Endothelial cell of umbilical vein (primary cell): ENCODE measurements around the gene ZNF462. TPM values are rescaled to one million over a fixed set of nuclear protein-coding genes. Genes with fewer than 3 reads are reported as not detected.

Experiments used
- BruUV-seq: library from RNA; stranded (reverse); fragments of 400-500 nt; replicated peaks from 2 replicates; lab custom pipeline; 2021; lab: Mats Ljungman, UMichigan
- CTCF ChIA-PET: fragments of 300-600, 350-600 bp; sonication (Branson Sonifier 250); formaldehyde crosslinking; loops from one replicate; lab custom pipeline; 2021; ENCODE audit warnings: antibody characterized with exemption, inconsistent platforms; lab: Charles Lee
- POLR2A ChIA-PET: fragments of 300-600, 350-600 bp; sonication (Branson Sonifier 250); formaldehyde crosslinking; loops from one replicate; lab custom pipeline; 2021; ENCODE audit warnings: antibody characterized with exemption, inconsistent platforms; lab: Charles Lee
- DNase-seq: peaks from one replicate; pipeline ENCODE4 v3.0.0-alpha.2; 2011; ENCODE audit warnings: low read depth, low spot score
- FAIRE-seq: peaks from 2 replicates; lab custom pipeline; 2011; peaks lifted over from hg19 to GRCh38; lab: Jason Lieb, UNC
- H2AFZ ChIP-seq: 2 replicates; pipeline ENCODE4 v1.6.0; 2012; ENCODE audit warnings: low read depth, low read length, control low read depth, inconsistent platforms
- H3K27ac ChIP-seq: 2 replicates; pipeline ENCODE4 v1.5.1; 2011; ENCODE audit warnings: low read depth, mild to moderate bottlenecking, control low read depth, low read length, moderate library complexity; ENCODE audit not compliant: insufficient read depth
- H3K27me3 ChIP-seq, 2 experiments: 2 replicates each; pipeline versions ENCODE4 v1.6.0 to v1.6.1; 2011; ENCODE audit warnings: low read length in 2 of 2, mixed read lengths in 1 of 2; ENCODE audit not compliant: control insufficient read depth in 2 of 2, insufficient read depth in 2 of 2
- H3K36me3 ChIP-seq, 2 experiments: 2 replicates in 1 of 2; 3 replicates in 1 of 2; pipeline ENCODE4 v1.5.1; 2011; ENCODE audit warnings: low read length in 2 of 2, mild to moderate bottlenecking in 1 of 2, moderate library complexity in 1 of 2; ENCODE audit not compliant: control insufficient read depth in 2 of 2, insufficient read depth in 2 of 2; ENCODE audit errors: extremely low read depth in 1 of 2
- H3K4me1 ChIP-seq: 3 replicates; pipeline ENCODE4 v1.5.1; 2011; ENCODE audit warnings: mild to moderate bottlenecking, low read length; ENCODE audit not compliant: control insufficient read depth, insufficient read depth; ENCODE audit errors: extremely low read depth
- H3K4me2 ChIP-seq: 2 replicates; pipeline ENCODE4 v1.6.1; 2011; ENCODE audit warnings: low read length, control low read depth, mixed read lengths; ENCODE audit not compliant: insufficient read depth
- H3K4me3 ChIP-seq, 3 experiments: fragments of 200-600 bp in 1 of 3; sonication (generic), shearing (Covaris generic) in 1 of 3; replicated peaks in 1 of 3; 2 replicates each; pipeline ENCODE4 v1.5.1; 2011 to 2016; ENCODE audit warnings: control low read depth in 3 of 3, low read length in 3 of 3, mild to moderate bottlenecking in 2 of 3, inconsistent platforms in 1 of 3, low read depth in 1 of 3, moderate library complexity in 1 of 3; ENCODE audit not compliant: insufficient read depth in 1 of 3
- H3K79me2 ChIP-seq: 2 replicates; pipeline ENCODE4 v1.6.0; 2012; ENCODE audit warnings: low read length, inconsistent platforms; ENCODE audit not compliant: control insufficient read depth, insufficient read depth
- H3K9ac ChIP-seq: replicated peaks from 2 replicates; pipeline ENCODE3; 2011; ENCODE audit warnings: low read length, control low read depth; ENCODE audit not compliant: insufficient read depth; ENCODE audit errors: extremely low read depth
- H3K9me1 ChIP-seq: replicated peaks from 3 replicates; pipeline ENCODE4 v1.6.0; 2011; ENCODE audit warnings: mild to moderate bottlenecking, low read length; ENCODE audit not compliant: control insufficient read depth, insufficient read depth; ENCODE audit errors: extremely low read depth
- H3K9me3 ChIP-seq: replicated peaks from 2 replicates; pipeline ENCODE4 v1.5.1; 2012; ENCODE audit warnings: low read length, inconsistent platforms; ENCODE audit not compliant: control insufficient read depth, insufficient read depth
- H4K20me1 ChIP-seq: replicated peaks from 2 replicates; pipeline ENCODE3; 2011; ENCODE audit warnings: mild to moderate bottlenecking, low read length; ENCODE audit not compliant: control insufficient read depth, insufficient read depth; ENCODE audit errors: extremely low read depth
- EZH2 ChIP-seq: IDR thresholded peaks from 2 replicates; pipeline ENCODE4 v1.6.1; 2012; ENCODE audit warnings: borderline replicate concordance, low read depth, mild to moderate bottlenecking, moderate library complexity, low read length, inconsistent platforms; ENCODE audit not compliant: severe bottlenecking
- FOS ChIP-seq: IDR thresholded peaks from 2 replicates; pipeline ENCODE4 v1.6.1; 2011; ENCODE audit warnings: mild to moderate bottlenecking, low read length, moderate library complexity, borderline replicate concordance; ENCODE audit not compliant: insufficient read depth
- GATA2 ChIP-seq: IDR thresholded peaks from 2 replicates; pipeline ENCODE4 v1.7.0; 2011; ENCODE audit warnings: low read depth, mild to moderate bottlenecking, moderate library complexity, mixed read lengths, low read length; ENCODE audit not compliant: insufficient read length, insufficient read depth
- JUN ChIP-seq: IDR thresholded peaks from 2 replicates; pipeline ENCODE4 v1.6.1; 2011; ENCODE audit warnings: borderline replicate concordance, low read depth; ENCODE audit not compliant: insufficient read length, insufficient read depth
- MYC ChIP-seq: IDR thresholded peaks from one replicate; pipeline ENCODE4 v1.6.1; 2011; ENCODE audit warnings: mild to moderate bottlenecking, low read depth, low read length
- POLR2A ChIP-seq: IDR thresholded peaks from 2 replicates; pipeline ENCODE4 v1.6.1; 2012; ENCODE audit warnings: low read depth, mild to moderate bottlenecking, control low read depth, low read length
- POLR2AphosphoS5 ChIP-seq: IDR thresholded peaks from 2 replicates; pipeline ENCODE4 v1.6.1; 2012; ENCODE audit warnings: low read depth, mild to moderate bottlenecking, control low read depth, low read length, moderate library complexity; ENCODE audit not compliant: insufficient read depth
- dilution Hi-C: fragments of 300-500 bp; cut with MboI; formaldehyde crosslinking; loops from one replicate; pipeline ENCODE4 v1.15.0; 2019; ENCODE audit warnings: low sequenced_read_pairs; ENCODE audit not compliant: extremely low pct_ligation_motif_present
- intact Hi-C: fragments of 100-400 bp; cut with micrococcal nuclease; formaldehyde crosslinking; loops from one replicate; pipeline ENCODE4 v1.10.0; 2022
- polyA plus RNA-seq, 4 experiments: library from polyadenylated mRNA; depleted of rRNA in 3 of 4; stranded (reverse) in 3 of 4; unstranded in 1 of 4; fragments of >200 nt; gene quantifications; 2 replicates each; pipeline versions ENCODE4 v1.2.1 to v1.2.3, GENCODE V29; 2011 to 2012; ENCODE audit warnings: missing spikeins in 1 of 4
- total RNA-seq: library from RNA; stranded (reverse); gene quantifications from 2 replicates; pipeline ENCODE4 v1.2.3, GENCODE V29; 2021
- TF ChIP-seq, protein P1 (sequence below): IDR thresholded peaks from 2 replicates; pipeline ENCODE4 v1.6.1; 2011; ENCODE audit not compliant: insufficient read depth, insufficient read length
- TF ChIP-seq, protein P2 (sequence below), 2 donors: IDR thresholded peaks; 1 replicate in 1 of 2; 2 replicates in 1 of 2; pipeline ENCODE4 v1.5.1; 2011; ENCODE audit warnings: low read length in 2 of 2, mild to moderate bottlenecking in 2 of 2, moderate library complexity in 2 of 2, control low read depth in 1 of 2, inconsistent platforms in 1 of 2, low read depth in 1 of 2; ENCODE audit not compliant: insufficient read depth in 1 of 2; ENCODE audit errors: extremely low read depth in 1 of 2

ZNF462 gene
- total and polyA plus RNA-seq, 2 donors (not counting 3 experiments of a cell fraction or from before 2014, with no cell fraction given) = 6.2 to 24.7 TPM

GRCh38 chr9:106958955-106959657, 96.1 kb downstream of the ZNF462 start:
- no peak overlapping the region for H3K4me3 ChIP-seq
- DNase-seq (no peak), FAIRE-seq (no peak)
- H3K9me1 ChIP-seq = no peaks in the 10 kb centered on the region
- H2AFZ ChIP-seq = no peak overlapping the region
- dilution Hi-C loops (no loop called here), intact Hi-C loops (no loop called here)
- H4K20me1 ChIP-seq = no peaks in the 10 kb centered on the region
- no peak overlapping the region for H3K4me2 ChIP-seq
- H3K79me2 ChIP-seq = no peaks in the 10 kb centered on the region
- H3K4me1 ChIP-seq = peaks cover 21% of the 10 kb centered on the region
- ChIA-PET CTCF (no interaction called here), POLR2A (no interaction called here)
- no TSS peak for BruUV-seq
- no peaks in the 10 kb centered on the region for H3K9me3 ChIP-seq
- no peaks in the 10 kb centered on the region for H3K27me3 ChIP-seq
- TF ChIP-seq JUN = no peak
- TF ChIP-seq, protein P1, sequence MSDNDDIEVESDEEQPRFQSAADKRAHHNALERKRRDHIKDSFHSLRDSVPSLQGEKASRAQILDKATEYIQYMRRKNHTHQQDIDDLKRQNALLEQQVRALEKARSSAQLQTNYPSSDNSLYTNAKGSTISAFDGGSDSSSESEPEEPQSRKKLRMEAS = no peak
- H3K27ac ChIP-seq = no peak overlapping the region
- no peak overlapping the region for H3K9ac ChIP-seq
- H3K36me3 ChIP-seq = no peaks in the 10 kb centered on the region

- no peak for FAIRE-seq
Observed at GRCh38 chr9:106960258-106960657, 97.3 kb downstream of the ZNF462 start.

More at GRCh38 chr9:106960258-106960657, 97.3 kb downstream of the ZNF462 start:
- no peak overlapping the region for H3K4me3 ChIP-seq
- no peak overlapping the region for H3K4me2 ChIP-seq
- TF ChIP-seq FOS (no peak), JUN (no peak), EZH2 (no peak), MYC (no peak), POLR2AphosphoS5 (no peak), POLR2A (no peak), GATA2 (no peak)
- TF ChIP-seq, protein P2, sequence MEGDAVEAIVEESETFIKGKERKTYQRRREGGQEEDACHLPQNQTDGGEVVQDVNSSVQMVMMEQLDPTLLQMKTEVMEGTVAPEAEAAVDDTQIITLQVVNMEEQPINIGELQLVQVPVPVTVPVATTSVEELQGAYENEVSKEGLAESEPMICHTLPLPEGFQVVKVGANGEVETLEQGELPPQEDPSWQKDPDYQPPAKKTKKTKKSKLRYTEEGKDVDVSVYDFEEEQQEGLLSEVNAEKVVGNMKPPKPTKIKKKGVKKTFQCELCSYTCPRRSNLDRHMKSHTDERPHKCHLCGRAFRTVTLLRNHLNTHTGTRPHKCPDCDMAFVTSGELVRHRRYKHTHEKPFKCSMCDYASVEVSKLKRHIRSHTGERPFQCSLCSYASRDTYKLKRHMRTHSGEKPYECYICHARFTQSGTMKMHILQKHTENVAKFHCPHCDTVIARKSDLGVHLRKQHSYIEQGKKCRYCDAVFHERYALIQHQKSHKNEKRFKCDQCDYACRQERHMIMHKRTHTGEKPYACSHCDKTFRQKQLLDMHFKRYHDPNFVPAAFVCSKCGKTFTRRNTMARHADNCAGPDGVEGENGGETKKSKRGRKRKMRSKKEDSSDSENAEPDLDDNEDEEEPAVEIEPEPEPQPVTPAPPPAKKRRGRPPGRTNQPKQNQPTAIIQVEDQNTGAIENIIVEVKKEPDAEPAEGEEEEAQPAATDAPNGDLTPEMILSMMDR (IDR thresholded peaks at IDR 0.05; ENCODE audit: extremely low read depth in 1 of 2, insufficient read depth in 1 of 2, low read depth in 1 of 2, low read length in 2 of 2) = no peak
- TF ChIP-seq, protein P1 = no peak
- dilution Hi-C loops = no loop called here
- H3K27me3 ChIP-seq = no peaks in the 10 kb centered on the region
- H3K79me2 ChIP-seq = no peaks in the 10 kb centered on the region
- intact Hi-C loops = no loop called here
- H2AFZ ChIP-seq = no peak overlapping the region
- H3K27ac ChIP-seq = no peak overlapping the region
- ChIA-PET CTCF (interaction anchor here (1.4 kb wide), 1 partner anchor 9 kb away, joined by 3 read pairs; no protein-coding TSS in a partner anchor), POLR2A (no interaction called here)
- BruUV-seq = no TSS peak
- no peaks in the 10 kb centered on the region for H3K36me3 ChIP-seq
- H3K9me3 ChIP-seq = no peaks in the 10 kb centered on the region
- H3K9ac ChIP-seq = no peak overlapping the region
- no peaks in the 10 kb centered on the region for H3K9me1 ChIP-seq
- no peak for DNase-seq
- H4K20me1 ChIP-seq = no peaks in the 10 kb centered on the region
- peaks cover 21% of the 10 kb centered on the region for H3K4me1 ChIP-seq
